HG03108 (cell line): ENCODE measurements around the gene KRT3.

Experiments used
- ATAC-seq: cut with Tn5 transposase; IDR thresholded peaks from one replicate; pipeline ENCODE4 v1.9.1; 2021; ENCODE audit warnings: moderate library complexity; ENCODE audit not compliant: unreplicated experiment

The KRT3 gene

GRCh38 chr12:52827499-52828090 is 31.7 kb upstream of the KRT3 start:
- ATAC-seq, result no peak

DNA sequence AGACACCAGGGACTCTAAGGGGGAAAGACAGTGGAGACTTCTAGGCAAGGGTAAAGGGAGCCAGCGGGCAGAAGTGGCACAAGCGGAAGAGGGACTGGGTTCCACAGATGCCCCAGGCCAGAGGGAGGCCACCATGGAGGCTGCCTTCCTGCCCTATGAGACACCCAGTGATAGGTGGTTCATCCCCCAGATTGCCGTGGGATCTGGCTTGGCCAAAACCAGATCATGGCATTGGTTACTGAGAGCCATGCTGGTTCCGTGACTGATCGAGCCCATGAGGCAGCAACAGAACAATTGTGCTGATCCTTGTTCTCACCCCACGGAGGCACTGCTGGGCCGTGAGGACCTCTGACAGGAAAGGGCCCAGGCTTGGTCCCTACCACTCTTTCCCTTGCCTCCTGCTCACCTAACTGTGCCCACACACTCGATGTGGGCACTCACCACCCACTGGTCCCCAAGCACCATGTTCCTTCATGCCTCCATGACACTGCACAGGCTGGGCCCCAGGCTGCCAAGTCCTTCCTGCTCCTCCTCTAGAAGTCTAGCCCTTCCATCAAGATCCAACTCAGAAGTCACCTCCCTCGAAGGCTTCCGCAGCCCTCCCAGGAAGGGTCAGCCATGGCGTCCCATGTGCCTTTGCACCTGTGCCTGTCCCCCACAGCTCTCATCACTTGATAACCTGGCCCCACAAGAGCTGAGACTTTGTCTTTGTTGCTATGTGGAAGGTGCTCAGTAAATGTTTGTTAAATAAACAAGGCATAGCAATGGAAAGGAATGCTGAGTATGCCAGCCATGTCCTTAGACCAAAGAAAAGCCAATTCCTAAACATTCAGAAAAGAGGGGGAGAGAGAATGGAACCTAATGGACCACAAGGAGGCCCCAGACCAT is 30.9 kb upstream of the KRT3 start:
- ATAC-seq, result no peak

DNA sequence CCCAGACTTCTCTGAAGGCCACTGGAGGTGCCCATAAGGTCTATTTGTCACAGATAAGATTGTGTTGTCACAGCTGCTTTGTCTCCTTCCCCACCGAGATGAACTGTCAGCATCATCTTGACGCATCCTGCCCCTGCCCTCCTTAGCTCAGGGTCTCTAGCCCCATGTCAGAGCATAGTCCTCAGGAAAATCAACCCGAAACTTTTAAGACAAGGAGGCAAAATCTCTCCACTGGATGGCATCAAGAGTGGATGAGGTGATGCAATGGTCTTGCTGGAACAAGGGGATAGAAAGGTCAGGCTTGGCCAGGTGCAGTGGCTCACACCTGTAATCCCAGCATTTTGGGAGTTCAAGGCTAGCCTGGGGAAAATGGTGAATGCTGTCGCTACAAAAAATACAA is 30.0 kb upstream of the KRT3 start:
- no peak for ATAC-seq

- ATAC-seq, result no peak
Measured at GRCh38 chr12:52824741-52825410, 29.0 kb upstream of the KRT3 start.

- no peak for ATAC-seq
Measured at GRCh38 chr12:52823761-52824450, 28.0 kb upstream of the KRT3 start.

DNA sequence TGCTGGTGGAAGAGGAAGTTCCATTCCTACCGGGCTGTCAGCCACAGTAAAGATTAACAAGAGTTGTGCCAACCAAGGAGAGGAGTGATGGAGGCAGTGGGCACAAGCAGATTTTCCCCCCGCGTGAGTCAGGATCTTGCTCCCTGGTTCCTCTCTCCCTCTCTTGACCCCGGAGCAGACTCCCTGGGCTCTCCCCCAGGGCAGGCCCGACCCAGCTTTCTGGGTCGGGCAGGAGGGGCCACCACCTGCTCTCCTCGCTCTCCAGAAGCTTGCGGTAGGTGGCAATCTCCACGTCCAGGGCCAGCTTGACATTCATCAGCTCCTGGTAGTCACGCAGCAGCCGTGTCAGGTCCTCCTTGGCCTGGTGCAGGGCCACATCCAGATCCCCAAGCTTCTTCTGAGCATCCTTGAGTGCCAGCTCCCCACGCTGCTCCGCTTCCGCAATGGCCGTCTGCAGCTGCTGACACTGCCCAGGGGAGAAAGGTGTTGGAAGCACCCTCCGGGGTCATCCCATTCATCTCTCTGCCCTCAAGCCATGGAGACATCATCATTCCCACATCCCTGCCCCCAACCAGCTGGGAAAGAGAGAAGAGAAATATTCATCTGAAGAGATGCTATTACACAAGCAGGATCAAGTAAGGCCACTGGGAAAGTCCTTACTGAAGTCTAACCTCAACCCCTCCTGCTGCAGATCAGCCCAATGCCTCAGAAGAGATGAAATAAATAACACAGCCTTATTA is 27.0 kb upstream of the KRT3 start:
- no peak for ATAC-seq

DNA sequence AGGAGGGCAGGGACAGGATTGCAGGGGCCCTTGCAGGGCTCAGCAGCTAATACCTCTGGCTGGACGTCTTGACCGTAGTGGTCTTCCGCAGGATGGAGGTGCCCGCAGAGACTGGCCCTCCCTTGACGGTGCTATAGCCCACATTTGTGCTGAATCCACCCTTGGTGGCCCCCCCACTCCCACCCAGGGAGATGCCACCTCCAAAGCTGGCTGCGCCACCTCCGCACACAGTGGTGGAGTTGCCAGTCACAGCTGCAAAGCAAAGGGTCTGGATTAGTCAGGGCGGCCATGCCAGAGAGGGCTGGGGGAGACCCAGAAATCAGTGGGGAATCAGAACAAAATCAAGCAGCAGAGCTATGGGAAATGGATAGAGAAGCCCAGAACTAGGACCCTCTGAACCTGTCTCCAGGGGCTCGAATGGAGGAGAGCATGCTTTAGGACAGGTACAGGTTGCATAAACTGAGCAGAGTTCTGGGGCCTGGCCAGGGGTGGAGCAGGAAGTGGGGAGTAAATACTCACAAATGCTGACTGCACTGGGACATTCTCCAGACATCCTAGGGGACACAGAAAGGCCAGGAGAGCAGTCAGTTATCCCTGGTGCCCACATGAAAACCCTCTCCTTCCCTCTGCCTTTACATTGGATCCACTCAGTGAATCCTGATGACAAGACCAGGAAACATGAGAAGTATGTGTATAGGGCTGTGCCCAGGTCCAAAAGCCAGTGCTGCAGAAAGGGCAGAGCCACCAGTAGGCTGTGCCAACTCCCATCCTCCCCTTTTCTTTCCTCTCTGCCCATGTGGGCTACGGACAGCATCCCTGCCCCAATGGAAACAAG is 26.1 kb upstream of the KRT3 start:
- ATAC-seq, result no peak

GRCh38 chr12:52821071-52821730 is 25.3 kb upstream of the KRT3 start:
- no peak for ATAC-seq

GRCh38 chr12:52820521-52820920 is 24.6 kb upstream of the KRT3 start:
- no peak for ATAC-seq

DNA sequence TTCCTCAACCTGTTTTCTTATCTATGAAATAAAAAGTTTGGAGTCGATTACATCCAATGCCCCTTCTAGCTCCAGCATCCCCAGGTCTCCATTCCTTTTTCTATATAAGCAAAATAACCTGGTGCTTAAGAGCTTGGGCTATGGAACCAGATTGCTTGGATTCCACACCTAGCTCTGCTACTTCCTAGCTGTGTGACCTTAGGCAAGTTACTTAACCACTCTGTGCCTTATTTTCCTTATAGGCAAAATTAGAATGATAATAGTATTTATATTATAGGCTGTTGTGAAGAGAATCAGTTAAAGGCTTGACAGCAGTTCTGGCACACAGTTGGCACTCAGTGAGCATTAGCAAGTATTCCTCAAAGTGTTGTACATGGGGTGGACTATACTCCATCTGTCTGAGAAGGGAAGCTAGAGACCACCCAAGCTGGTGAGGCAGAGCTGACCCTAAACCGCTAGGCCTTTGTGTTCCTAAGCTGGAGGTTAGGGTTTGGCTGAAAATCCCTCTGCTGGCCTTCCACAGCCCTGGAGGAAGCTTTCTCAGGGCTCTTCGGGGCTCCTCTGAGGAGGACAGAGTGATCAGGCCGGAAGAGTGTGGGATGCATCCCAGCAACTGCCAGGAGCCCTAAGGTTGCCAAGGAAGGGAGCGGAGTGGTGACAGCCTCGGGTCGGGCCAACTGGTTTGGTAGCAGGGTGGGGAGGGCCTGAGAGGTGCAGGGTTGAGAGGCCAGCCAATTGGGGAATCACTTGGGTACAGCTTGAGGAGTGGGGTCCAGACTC is 24.0 kb upstream of the KRT3 start:
- ATAC-seq, result no peak

- no peak for ATAC-seq
Measured at GRCh38 chr12:52818887-52819420, 23.0 kb upstream of the KRT3 start.

- ATAC-seq, result no peak
Measured at GRCh38 chr12:52818388-52818787, 22.5 kb upstream of the KRT3 start.

GRCh38 chr12:52817699-52818238 is 21.9 kb upstream of the KRT3 start:
- no peak for ATAC-seq

DNA sequence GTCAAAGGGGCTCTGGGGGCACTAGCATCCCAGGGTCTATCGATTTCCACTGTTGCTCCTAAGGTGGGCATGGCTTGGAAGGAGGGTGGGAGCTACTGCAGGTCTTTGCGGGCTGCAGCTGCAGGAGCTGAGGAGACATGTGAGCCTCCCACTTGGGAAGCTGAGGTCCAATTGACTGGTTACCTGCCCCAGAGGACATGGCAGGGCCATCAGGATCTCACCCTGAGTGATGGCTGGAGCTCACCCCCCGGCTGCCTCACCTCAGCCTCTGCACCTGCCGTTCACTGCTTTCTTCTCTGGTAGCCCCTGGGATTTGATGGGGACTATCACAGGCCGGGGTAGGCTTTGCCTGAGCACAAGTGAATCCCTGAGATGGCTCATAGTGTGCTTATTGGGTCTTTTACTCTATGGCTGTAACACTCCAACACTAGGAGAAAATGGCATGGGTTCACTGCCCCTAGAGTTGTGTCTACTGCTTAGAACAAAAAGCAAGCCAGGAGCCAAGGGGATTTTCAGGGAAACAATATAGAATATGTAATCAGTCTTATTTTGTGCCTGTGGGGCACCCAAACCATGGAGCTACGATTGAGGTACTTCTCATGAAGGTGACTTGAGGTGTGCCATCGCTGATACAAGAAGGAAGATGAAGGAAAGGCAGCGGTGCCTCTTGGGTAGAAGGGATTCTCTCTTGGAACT is 21.2 kb upstream of the KRT3 start:
- no peak for ATAC-seq

DNA sequence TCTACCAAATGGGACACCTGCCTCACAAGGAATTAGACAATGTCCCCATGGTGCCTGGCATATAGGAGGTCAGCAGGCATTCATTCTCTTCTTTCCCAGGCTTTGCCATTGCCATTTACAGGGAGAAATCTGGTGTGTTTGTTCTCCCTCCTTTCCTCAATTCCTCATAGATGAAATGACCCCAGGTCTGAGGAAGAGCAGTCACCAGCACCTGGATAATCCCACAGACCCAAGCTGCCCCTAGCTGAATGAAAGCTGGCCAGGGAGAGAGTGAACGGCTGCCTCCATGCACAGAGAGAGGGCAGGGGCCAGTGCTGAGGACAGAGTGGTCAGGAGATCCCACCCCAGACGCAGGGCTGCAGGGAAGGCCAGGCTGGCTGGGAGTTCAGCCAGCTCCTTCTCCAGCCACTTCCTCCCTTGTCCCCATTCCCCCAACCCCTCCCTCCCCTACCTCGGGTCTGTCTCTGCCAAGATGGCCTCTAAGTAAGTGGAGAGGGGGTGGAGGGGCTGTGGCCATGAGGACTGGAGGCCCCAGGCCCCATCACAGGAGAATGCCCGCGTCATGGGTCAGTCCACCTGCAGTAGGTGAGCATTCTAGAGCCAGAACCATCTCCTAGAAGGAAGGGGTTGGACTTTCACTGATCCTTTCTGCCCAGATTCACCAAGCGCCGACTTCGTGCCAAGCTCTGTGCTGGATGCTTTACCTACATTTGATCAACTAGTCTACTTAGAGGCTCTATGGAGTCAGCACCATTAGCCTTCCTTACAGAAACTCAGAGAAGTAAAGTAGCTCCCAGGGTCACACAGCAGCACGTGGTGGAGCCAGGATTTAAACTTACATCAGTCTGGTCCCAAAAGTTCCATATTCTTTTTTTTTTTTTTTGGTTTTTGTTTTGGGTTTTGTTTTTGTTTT is 20.0 kb upstream of the KRT3 start:
- no peak for ATAC-seq

GRCh38 chr12:52815161-52815560 is 19.2 kb upstream of the KRT3 start:
- no peak for ATAC-seq
